B cell (primary cell): Measurements from ENCODE around the gene CDHR2. TPM values are rescaled to one million over a fixed set of nuclear protein-coding genes. Genes with fewer than 3 reads are reported as not detected.

Experiments used
- ATAC-seq: fragments of 200-7000 bp; cut with Tn5 transposase; one replicate; pipeline ENCODE4 v1.10.0; 2021; ENCODE audit warnings: low read depth, mild to moderate bottlenecking, moderate number of reproducible peaks, moderate library complexity
- CTCF ChIA-PET: fragments of 350-600 bp; sonication (Branson Sonifier 250); formaldehyde crosslinking; loops from one replicate; lab custom pipeline; 2021; ENCODE audit warnings: antibody characterized with exemption, inconsistent platforms; lab: Charles Lee
- POLR2A ChIA-PET: fragments of 350-600 bp; sonication (Branson Sonifier 250); formaldehyde crosslinking; loops from one replicate; lab custom pipeline; 2021; ENCODE audit warnings: antibody characterized with exemption; lab: Charles Lee
- DNase-seq: peaks from one replicate; pipeline ENCODE4 v3.0.0; 2013
- H2AFZ ChIP-seq: 2 replicates; pipeline ENCODE4 v1.6.1; 2012; ENCODE audit warnings: mild to moderate bottlenecking, low read depth, low read length; ENCODE audit not compliant: insufficient read depth, poor library complexity, severe bottlenecking
- H3K27ac ChIP-seq, 2 donors: 1 replicate in 1 of 2; 2 replicates in 1 of 2; pipeline ENCODE4 v1.5.1; 2012 to 2013; ENCODE audit warnings: low read length in 2 of 2, mild to moderate bottlenecking in 2 of 2, moderate library complexity in 1 of 2
- H3K27me3 ChIP-seq, 4 experiments: fragments of 200-600 bp in 1 of 4; sonication (generic) in 1 of 4; replicated peaks in 1 of 4; 1 replicate in 2 of 4; 2 replicates in 2 of 4; pipeline versions ENCODE4 v1.6.1 to v1.7.0; 2013 to 2016; ENCODE audit warnings: low read length in 3 of 4, mild to moderate bottlenecking in 2 of 4, mixed read lengths in 1 of 4, moderate library complexity in 1 of 4; ENCODE audit not compliant: insufficient read depth in 4 of 4, control insufficient read depth in 3 of 4; ENCODE audit errors: control extremely low read depth in 1 of 4
- H3K36me3 ChIP-seq, 2 experiments: replicated peaks in 1 of 2; 1 replicate in 1 of 2; 2 replicates in 1 of 2; pipeline versions ENCODE4 v1.6.1 to v1.7.1; 2013; ENCODE audit warnings: low read length in 1 of 2; ENCODE audit not compliant: insufficient read depth in 2 of 2, control insufficient read depth in 1 of 2; ENCODE audit errors: control extremely low read depth in 1 of 2, extremely low read depth in 1 of 2
- H3K4me1 ChIP-seq, 2 donors: fragments of 200-600 bp in 1 of 2; sonication (generic) in 1 of 2; 1 replicate in 1 of 2; 2 replicates in 1 of 2; pipeline versions ENCODE4 v1.5.1 to v1.6.1; 2013 to 2017; ENCODE audit warnings: low read length in 2 of 2; ENCODE audit not compliant: control insufficient read depth in 2 of 2, insufficient read depth in 2 of 2
- H3K4me2 ChIP-seq: replicated peaks from 2 replicates; pipeline ENCODE3; 2012; ENCODE audit warnings: mild to moderate bottlenecking, low read depth, low read length; ENCODE audit not compliant: poor library complexity, severe bottlenecking
- H3K4me3 ChIP-seq, 5 experiments: fragments of 200-600 bp in 1 of 5; sonication (generic) in 1 of 5; 1 replicate in 3 of 5; 2 replicates in 2 of 5; pipeline versions ENCODE4 v1.5.1 to v1.7.0; 2011 to 2016; ENCODE audit warnings: low read length in 4 of 5, mild to moderate bottlenecking in 4 of 5, low read depth in 2 of 5, control low read depth in 1 of 5, moderate library complexity in 1 of 5; ENCODE audit not compliant: insufficient read depth in 1 of 5; ENCODE audit errors: control extremely low read depth in 1 of 5, extremely low read depth in 1 of 5
- H3K79me2 ChIP-seq: fragments of 200-600 bp; sonication (generic); one replicate; pipeline ENCODE4 v1.6.0; 2016; ENCODE audit warnings: low read length; ENCODE audit not compliant: control insufficient read depth, insufficient read depth
- H3K9ac ChIP-seq: fragments of 200-600 bp; sonication (generic); 2 replicates; pipeline ENCODE4 v1.6.1; 2017; ENCODE audit warnings: mild to moderate bottlenecking, low read length, moderate library complexity
- H3K9me3 ChIP-seq, 3 donors: one replicate each; pipeline versions ENCODE4 v1.6.1 to v1.7.1; 2013; ENCODE audit warnings: low read length in 2 of 3; ENCODE audit not compliant: control insufficient read depth in 2 of 3, insufficient read depth in 1 of 3; ENCODE audit errors: control extremely low read depth in 1 of 3
- H4K20me1 ChIP-seq: 2 replicates; pipeline ENCODE4 v1.6.0; 2012; ENCODE audit warnings: mild to moderate bottlenecking, low read length; ENCODE audit not compliant: insufficient read depth, control insufficient read depth, poor library complexity, severe bottlenecking
- H3K27ac Mint-ChIP-seq: one replicate; pipeline ENCODE4 v1.8.0; 2021; ENCODE audit warnings: mixed read lengths
- H3K27me3 Mint-ChIP-seq: one replicate; pipeline ENCODE4 v1.8.0; 2021; ENCODE audit warnings: mixed read lengths
- H3K4me1 Mint-ChIP-seq: one replicate; pipeline ENCODE4 v1.8.0; 2021; ENCODE audit warnings: mixed read lengths
- H3K4me3 Mint-ChIP-seq: one replicate; pipeline ENCODE4 v1.8.0; 2021; ENCODE audit warnings: mixed read lengths
- H3K9me3 Mint-ChIP-seq: one replicate; pipeline ENCODE4 v1.8.0; 2022; ENCODE audit warnings: mixed read lengths; ENCODE audit not compliant: insufficient read depth
- EZH2 ChIP-seq: IDR thresholded peaks from 2 replicates; pipeline ENCODE4 v1.6.1; 2012; ENCODE audit warnings: borderline replicate concordance, low read depth, mild to moderate bottlenecking, moderate library complexity, low read length; ENCODE audit not compliant: insufficient read depth, poor library complexity, severe bottlenecking
- WGBS: methylation state at CpG from one replicate; pipeline ENCODE4 v1.1.5; 2013; ENCODE audit warnings: missing lambda C conversion rate; ENCODE audit not compliant: insufficient coverage; 5-methylcytosine and 5-hydroxymethylcytosine counted together
- intact Hi-C: fragments of 100-400 bp; cut with micrococcal nuclease; formaldehyde crosslinking; loops from one replicate; pipeline ENCODE4 v1.10.0; 2022
- polyA plus RNA-seq: library from polyadenylated mRNA; depleted of rRNA; stranded (reverse); fragments of >200 nt; gene quantifications from 2 replicates; pipeline ENCODE4 v1.2.3, GENCODE V29; 2012
- total RNA-seq, 2 donors: library from RNA; stranded (reverse); fragments of 120-200 nt in 1 of 2; gene quantifications; 1 replicate in 1 of 2; 2 replicates in 1 of 2; pipeline versions ENCODE4 v1.2.3 to v1.2.4, GENCODE V29; 2013 to 2022
- TF ChIP-seq, protein P1 (sequence below): fragments of 200-600 bp; IDR thresholded peaks from one replicate; pipeline ENCODE4 v1.8.0; 2022; ENCODE audit warnings: antibody characterized with exemption, mild to moderate bottlenecking

Gene CDHR2
- total and polyA plus RNA-seq, 2 donors (not counting 1 experiment from before 2014, with no cell fraction given), result 0.25 to 1.7 TPM

DNA sequence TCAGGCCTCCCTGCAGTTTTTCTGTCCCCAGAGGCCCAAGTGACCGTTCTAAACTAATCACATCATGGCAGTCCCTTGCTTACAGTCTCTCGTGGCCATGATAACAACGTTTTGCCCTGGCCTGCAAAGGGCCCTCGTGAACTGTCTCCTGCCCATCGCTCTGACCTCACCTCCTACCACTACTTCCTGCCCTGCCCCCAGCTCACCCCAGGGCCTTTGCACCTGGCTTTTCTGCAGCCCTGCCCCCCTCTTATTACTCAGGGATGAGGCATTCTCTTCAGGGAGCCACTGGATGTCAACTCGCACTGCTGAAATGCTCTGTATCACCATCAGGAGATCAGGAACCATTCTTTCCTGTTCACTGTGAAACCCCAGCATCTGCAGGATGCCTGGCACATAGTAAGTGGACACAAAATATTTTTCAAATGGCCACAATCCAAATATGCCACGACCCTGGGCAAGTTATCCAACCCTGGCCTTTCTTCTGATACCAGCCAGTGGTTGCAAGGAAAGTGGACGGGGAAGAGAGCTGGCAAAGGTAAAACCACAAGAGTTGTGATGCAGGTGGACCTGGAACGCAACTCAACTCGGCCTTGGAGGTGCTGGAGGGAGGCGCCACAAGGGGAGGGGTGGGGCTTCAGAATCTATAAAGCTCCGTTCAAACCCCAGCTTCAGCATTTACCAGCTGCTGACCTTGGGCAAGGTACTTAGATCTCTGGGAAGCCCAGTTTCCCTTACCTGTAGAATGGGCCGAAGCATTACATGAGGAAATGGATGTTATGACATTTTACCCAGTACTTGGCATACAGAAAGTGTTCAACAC is 79.5 kb downstream of the CDHR2 start:
- POLR2A ChIA-PET, result no interaction called here
- Histone ChIP-seq H3K27me3 (peaks cover 0 to 42% (median 21%) of the 10 kb centered on the region in 4 experiments), H2AFZ (no peak overlapping the region), H3K4me2 (no peak overlapping the region), H4K20me1 (no peaks in the 10 kb centered on the region), H3K9me3 (peaks cover 0 to 9% (median 0%) of the 10 kb centered on the region in 3 donors), H3K79me2 (no peaks in the 10 kb centered on the region), H3K9ac (no peak overlapping the region), H3K27ac (no peak overlapping the region), H3K4me1 (peaks cover 42 to 50% of the 10 kb centered on the region in 2 donors), H3K36me3 (no peaks in the 10 kb centered on the region), H3K4me3 (no peak overlapping the region)
- WGBS, result 70% methylated on average over 11 of the region's 13 CpGs
- H3K27me3 Mint-ChIP-seq, result peaks cover 37% of the 10 kb centered on the region
- peak overlapping the region; percentile 39 for H3K27ac Mint-ChIP-seq
- CTCF ChIA-PET, result no interaction called here
- peak overlapping the region; percentile 86 for H3K4me3 Mint-ChIP-seq
- H3K4me1 Mint-ChIP-seq, result peaks cover 51% of the 10 kb centered on the region
- ATAC-seq, result no peak
- intact Hi-C loops, result no loop called here
- DNase-seq, result no peak
- TF ChIP-seq, protein P1, sequence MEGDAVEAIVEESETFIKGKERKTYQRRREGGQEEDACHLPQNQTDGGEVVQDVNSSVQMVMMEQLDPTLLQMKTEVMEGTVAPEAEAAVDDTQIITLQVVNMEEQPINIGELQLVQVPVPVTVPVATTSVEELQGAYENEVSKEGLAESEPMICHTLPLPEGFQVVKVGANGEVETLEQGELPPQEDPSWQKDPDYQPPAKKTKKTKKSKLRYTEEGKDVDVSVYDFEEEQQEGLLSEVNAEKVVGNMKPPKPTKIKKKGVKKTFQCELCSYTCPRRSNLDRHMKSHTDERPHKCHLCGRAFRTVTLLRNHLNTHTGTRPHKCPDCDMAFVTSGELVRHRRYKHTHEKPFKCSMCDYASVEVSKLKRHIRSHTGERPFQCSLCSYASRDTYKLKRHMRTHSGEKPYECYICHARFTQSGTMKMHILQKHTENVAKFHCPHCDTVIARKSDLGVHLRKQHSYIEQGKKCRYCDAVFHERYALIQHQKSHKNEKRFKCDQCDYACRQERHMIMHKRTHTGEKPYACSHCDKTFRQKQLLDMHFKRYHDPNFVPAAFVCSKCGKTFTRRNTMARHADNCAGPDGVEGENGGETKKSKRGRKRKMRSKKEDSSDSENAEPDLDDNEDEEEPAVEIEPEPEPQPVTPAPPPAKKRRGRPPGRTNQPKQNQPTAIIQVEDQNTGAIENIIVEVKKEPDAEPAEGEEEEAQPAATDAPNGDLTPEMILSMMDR, result no peak
- TF ChIP-seq EZH2, result no peak
- H3K9me3 Mint-ChIP-seq, result no peaks in the 10 kb centered on the region

DNA sequence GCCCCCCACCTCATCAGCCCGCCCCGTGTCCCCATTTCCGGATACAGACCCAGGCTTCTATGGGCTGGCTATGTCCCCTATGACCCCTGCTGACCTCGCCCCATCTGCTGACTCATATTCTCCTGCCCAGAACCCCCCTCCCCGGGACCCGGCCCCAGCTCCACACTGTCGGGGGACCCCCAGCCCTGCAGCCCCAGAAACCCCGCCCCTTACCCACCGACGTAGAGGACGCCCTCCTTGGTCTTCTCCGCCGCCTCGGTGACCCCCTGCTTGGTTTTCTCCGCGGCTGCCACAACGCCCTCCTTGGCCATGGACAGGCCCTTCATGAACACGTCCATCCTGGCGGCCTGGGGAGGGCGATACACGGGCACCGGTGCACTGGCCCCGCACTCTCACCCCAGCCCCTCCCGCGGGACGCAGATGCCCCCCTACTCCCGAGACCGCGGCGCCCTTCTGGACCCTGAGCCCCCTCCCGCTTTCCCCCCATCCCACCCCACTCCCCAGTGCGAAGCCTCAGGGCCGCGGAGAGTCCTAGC is 80.2 kb downstream of the CDHR2 start:
- CTCF ChIA-PET, result interaction anchor here (0.9 to 2.9 kb wide), 5 partner anchors 8 to 213 kb away, joined by 3 to 21 read pairs (median 3); partner anchors contain the start of gene CLTB
- peaks cover 0 to 9% (median 0%) of the 10 kb centered on the region in 3 donors for H3K9me3 ChIP-seq
- H3K9me3 Mint-ChIP-seq, result no peaks in the 10 kb centered on the region
- H2AFZ ChIP-seq, result peak overlapping the region; percentile 73
- peak overlapping the region; percentile 68 for H3K9ac ChIP-seq
- no peak overlapping the region for H3K27ac Mint-ChIP-seq
- POLR2A ChIA-PET, result interaction anchor here (1.4 to 1.6 kb wide), 2 partner anchors 18 to 92 kb away, joined by 3 to 12 read pairs; partner anchors contain the start of genes RNF44 and TSPAN17
- no peak overlapping the region for H3K27ac ChIP-seq
- TF ChIP-seq, protein P1, result no peak
- no peak for TF ChIP-seq EZH2
- peak overlapping the region; percentile 86 for H3K4me3 Mint-ChIP-seq
- H3K4me1 Mint-ChIP-seq, result peaks cover 58% of the 10 kb centered on the region
- DNase-seq (no peak), ATAC-seq (no peak)
- H3K27me3 ChIP-seq, result peaks cover 0 to 39% (median 21%) of the 10 kb centered on the region in 4 experiments
- peak overlapping the region in 4 of 5 experiments; percentile 31 to 69 (median 51) for H3K4me3 ChIP-seq
- H4K20me1 ChIP-seq, result no peaks in the 10 kb centered on the region
- 14% methylated on average over 33 of the region's 34 CpGs for WGBS
- H3K36me3 ChIP-seq, result no peaks in the 10 kb centered on the region
- peaks cover 34% of the 10 kb centered on the region for H3K27me3 Mint-ChIP-seq
- peaks cover 50 to 58% of the 10 kb centered on the region in 2 donors for H3K4me1 ChIP-seq
- H3K4me2 ChIP-seq, result peak overlapping the region; percentile 100
- intact Hi-C loops, result no loop called here
- H3K79me2 ChIP-seq, result no peaks in the 10 kb centered on the region
